Endothelial cell of umbilical vein (primary cell): ENCODE measurements around the gene TMEM178A. TPM values are rescaled to one million over a fixed set of nuclear protein-coding genes. Genes with fewer than 3 reads are reported as not detected.

Source experiments
- BruUV-seq: library from RNA; stranded (reverse); fragments of 400-500 nt; replicated peaks from 2 replicates; lab custom pipeline; 2021; lab: Mats Ljungman, UMichigan
- CTCF ChIA-PET: fragments of 300-600, 350-600 bp; sonication (Branson Sonifier 250); formaldehyde crosslinking; loops from one replicate; lab custom pipeline; 2021; ENCODE audit warnings: antibody characterized with exemption, inconsistent platforms; lab: Charles Lee
- POLR2A ChIA-PET: fragments of 300-600, 350-600 bp; sonication (Branson Sonifier 250); formaldehyde crosslinking; loops from one replicate; lab custom pipeline; 2021; ENCODE audit warnings: antibody characterized with exemption, inconsistent platforms; lab: Charles Lee
- DNase-seq: peaks from one replicate; pipeline ENCODE4 v3.0.0-alpha.2; 2011; ENCODE audit warnings: low read depth, low spot score
- FAIRE-seq: peaks from 2 replicates; lab custom pipeline; 2011; peaks lifted over from hg19 to GRCh38; lab: Jason Lieb, UNC
- H2AFZ ChIP-seq: 2 replicates; pipeline ENCODE4 v1.6.0; 2012; ENCODE audit warnings: low read depth, low read length, control low read depth, inconsistent platforms
- H3K27ac ChIP-seq: 2 replicates; pipeline ENCODE4 v1.5.1; 2011; ENCODE audit warnings: low read depth, mild to moderate bottlenecking, control low read depth, low read length, moderate library complexity; ENCODE audit not compliant: insufficient read depth
- H3K27me3 ChIP-seq, 2 experiments: 2 replicates each; pipeline versions ENCODE4 v1.6.0 to v1.6.1; 2011; ENCODE audit warnings: low read length in 2 of 2, mixed read lengths in 1 of 2; ENCODE audit not compliant: control insufficient read depth in 2 of 2, insufficient read depth in 2 of 2
- H3K36me3 ChIP-seq, 2 experiments: 2 replicates in 1 of 2; 3 replicates in 1 of 2; pipeline ENCODE4 v1.5.1; 2011; ENCODE audit warnings: low read length in 2 of 2, mild to moderate bottlenecking in 1 of 2, moderate library complexity in 1 of 2; ENCODE audit not compliant: control insufficient read depth in 2 of 2, insufficient read depth in 2 of 2; ENCODE audit errors: extremely low read depth in 1 of 2
- H3K4me1 ChIP-seq: 3 replicates; pipeline ENCODE4 v1.5.1; 2011; ENCODE audit warnings: mild to moderate bottlenecking, low read length; ENCODE audit not compliant: control insufficient read depth, insufficient read depth; ENCODE audit errors: extremely low read depth
- H3K4me2 ChIP-seq: 2 replicates; pipeline ENCODE4 v1.6.1; 2011; ENCODE audit warnings: low read length, control low read depth, mixed read lengths; ENCODE audit not compliant: insufficient read depth
- H3K4me3 ChIP-seq, 3 experiments: fragments of 200-600 bp in 1 of 3; sonication (generic), shearing (Covaris generic) in 1 of 3; replicated peaks in 1 of 3; 2 replicates each; pipeline ENCODE4 v1.5.1; 2011 to 2016; ENCODE audit warnings: control low read depth in 3 of 3, low read length in 3 of 3, mild to moderate bottlenecking in 2 of 3, inconsistent platforms in 1 of 3, low read depth in 1 of 3, moderate library complexity in 1 of 3; ENCODE audit not compliant: insufficient read depth in 1 of 3
- H3K79me2 ChIP-seq: 2 replicates; pipeline ENCODE4 v1.6.0; 2012; ENCODE audit warnings: low read length, inconsistent platforms; ENCODE audit not compliant: control insufficient read depth, insufficient read depth
- H3K9ac ChIP-seq: replicated peaks from 2 replicates; pipeline ENCODE3; 2011; ENCODE audit warnings: low read length, control low read depth; ENCODE audit not compliant: insufficient read depth; ENCODE audit errors: extremely low read depth
- H3K9me1 ChIP-seq: replicated peaks from 3 replicates; pipeline ENCODE4 v1.6.0; 2011; ENCODE audit warnings: mild to moderate bottlenecking, low read length; ENCODE audit not compliant: control insufficient read depth, insufficient read depth; ENCODE audit errors: extremely low read depth
- H3K9me3 ChIP-seq: replicated peaks from 2 replicates; pipeline ENCODE4 v1.5.1; 2012; ENCODE audit warnings: low read length, inconsistent platforms; ENCODE audit not compliant: control insufficient read depth, insufficient read depth
- H4K20me1 ChIP-seq: replicated peaks from 2 replicates; pipeline ENCODE3; 2011; ENCODE audit warnings: mild to moderate bottlenecking, low read length; ENCODE audit not compliant: control insufficient read depth, insufficient read depth; ENCODE audit errors: extremely low read depth
- CTCF ChIP-seq, 2 donors: IDR thresholded peaks; 1 replicate in 1 of 2; 2 replicates in 1 of 2; pipeline ENCODE4 v1.5.1; 2011; ENCODE audit warnings: low read length in 2 of 2, mild to moderate bottlenecking in 2 of 2, moderate library complexity in 2 of 2, control low read depth in 1 of 2, inconsistent platforms in 1 of 2, low read depth in 1 of 2; ENCODE audit not compliant: insufficient read depth in 1 of 2; ENCODE audit errors: extremely low read depth in 1 of 2
- EZH2 ChIP-seq: IDR thresholded peaks from 2 replicates; pipeline ENCODE4 v1.6.1; 2012; ENCODE audit warnings: borderline replicate concordance, low read depth, mild to moderate bottlenecking, moderate library complexity, low read length, inconsistent platforms; ENCODE audit not compliant: severe bottlenecking
- FOS ChIP-seq: IDR thresholded peaks from 2 replicates; pipeline ENCODE4 v1.6.1; 2011; ENCODE audit warnings: mild to moderate bottlenecking, low read length, moderate library complexity, borderline replicate concordance; ENCODE audit not compliant: insufficient read depth
- GATA2 ChIP-seq: IDR thresholded peaks from 2 replicates; pipeline ENCODE4 v1.7.0; 2011; ENCODE audit warnings: low read depth, mild to moderate bottlenecking, moderate library complexity, mixed read lengths, low read length; ENCODE audit not compliant: insufficient read length, insufficient read depth
- JUN ChIP-seq: IDR thresholded peaks from 2 replicates; pipeline ENCODE4 v1.6.1; 2011; ENCODE audit warnings: borderline replicate concordance, low read depth; ENCODE audit not compliant: insufficient read length, insufficient read depth
- MAX ChIP-seq: IDR thresholded peaks from 2 replicates; pipeline ENCODE4 v1.6.1; 2011; ENCODE audit not compliant: insufficient read depth, insufficient read length
- MYC ChIP-seq: IDR thresholded peaks from one replicate; pipeline ENCODE4 v1.6.1; 2011; ENCODE audit warnings: mild to moderate bottlenecking, low read depth, low read length
- POLR2A ChIP-seq: IDR thresholded peaks from 2 replicates; pipeline ENCODE4 v1.6.1; 2012; ENCODE audit warnings: low read depth, mild to moderate bottlenecking, control low read depth, low read length
- dilution Hi-C: fragments of 300-500 bp; cut with MboI; formaldehyde crosslinking; loops from one replicate; pipeline ENCODE4 v1.15.0; 2019; ENCODE audit warnings: low sequenced_read_pairs; ENCODE audit not compliant: extremely low pct_ligation_motif_present
- intact Hi-C: fragments of 100-400 bp; cut with micrococcal nuclease; formaldehyde crosslinking; loops from one replicate; pipeline ENCODE4 v1.10.0; 2022
- polyA plus RNA-seq, 4 experiments: library from polyadenylated mRNA; depleted of rRNA in 3 of 4; stranded (reverse) in 3 of 4; unstranded in 1 of 4; fragments of >200 nt; gene quantifications; 2 replicates each; pipeline versions ENCODE4 v1.2.1 to v1.2.3, GENCODE V29; 2011 to 2012; ENCODE audit warnings: missing spikeins in 1 of 4
- total RNA-seq: library from RNA; stranded (reverse); gene quantifications from 2 replicates; pipeline ENCODE4 v1.2.3, GENCODE V29; 2021

Gene TMEM178A
- total and polyA plus RNA-seq, 2 donors (not counting 3 experiments of a cell fraction or from before 2014, with no cell fraction given): 1.5 to 2.8 TPM

GRCh38 chr2:39724828-39725144 lies 59.1 kb downstream of the TMEM178A start:
- Histone ChIP-seq H3K4me2 (no peak overlapping the region), H3K4me1 (peaks cover 6% of the 10 kb centered on the region), H3K27ac (no peak overlapping the region), H3K36me3 (no peaks in the 10 kb centered on the region), H3K9me1 (no peaks in the 10 kb centered on the region), H3K79me2 (no peaks in the 10 kb centered on the region), H2AFZ (no peak overlapping the region), H4K20me1 (no peaks in the 10 kb centered on the region), H3K4me3 (no peak overlapping the region), H3K27me3 (peaks cover 8 to 11% of the 10 kb centered on the region in 2 experiments), H3K9ac (no peak overlapping the region), H3K9me3 (no peaks in the 10 kb centered on the region)
- ChIA-PET CTCF (no interaction called here), POLR2A (no interaction called here)
- dilution Hi-C loops: no loop called here
- intact Hi-C loops: no loop called here
- DNase-seq: no peak
- TF ChIP-seq CTCF (IDR thresholded peaks at IDR 0.05; ENCODE audit: extremely low read depth in 1 of 2, insufficient read depth in 1 of 2, low read depth in 1 of 2, low read length in 2 of 2) (no peak), POLR2A (no peak), EZH2 (no peak), MYC (no peak), MAX (no peak), FOS (no peak), GATA2 (no peak), JUN (no peak)
- FAIRE-seq: no peak
- BruUV-seq: no TSS peak
